H1 (cell line): ENCODE results near the gene PPP2R3A. TPM values are rescaled to one million over a fixed set of nuclear protein-coding genes. Genes with fewer than 3 reads are reported as not detected.
"Not testable (repeated sequence)": the region's sequence is repeated elsewhere in the genome, so short reads cannot be mapped to it uniquely, and the experiment has no call there.

ENCODE experiments used
- CTCF ChIA-PET: fragments of 300-600 bp; sonication (Branson Sonifier 250); formaldehyde crosslinking; loops from one replicate; lab custom pipeline; 2021; ENCODE audit not compliant: partially characterized antibody; lab: Charles Lee
- POLR2A ChIA-PET: fragments of 300-600 bp; sonication (Branson Sonifier 250); formaldehyde crosslinking; loops from one replicate; lab custom pipeline; 2021; ENCODE audit warnings: inconsistent platforms; ENCODE audit not compliant: partially characterized antibody; lab: Charles Lee
- DNase-seq, 2 experiments: peaks; one replicate each; pipeline versions ENCODE4 v3.0.0 to v3.0.0-alpha.2; 2010 to 2022; ENCODE audit warnings: low spot score in 2 of 2, low read depth in 1 of 2, mixed read lengths in 1 of 2
- FAIRE-seq: peaks from 2 replicates; lab custom pipeline; 2011; peaks lifted over from hg19 to GRCh38; lab: Jason Lieb, UNC
- H2AFZ ChIP-seq: 2 replicates; pipeline ENCODE4 v1.8.1; 2012; ENCODE audit warnings: low read length, inconsistent platforms
- H2AK5ac ChIP-seq: 2 replicates; pipeline ENCODE4 v1.6.1; 2013; ENCODE audit warnings: low read depth, low read length
- H2BK120ac ChIP-seq: replicated peaks from 2 replicates; pipeline ENCODE3; 2013; ENCODE audit warnings: low read depth, low read length, inconsistent platforms
- H2BK12ac ChIP-seq: 2 replicates; pipeline ENCODE4 v1.6.1; 2013; ENCODE audit warnings: low read depth, low read length
- H2BK15ac ChIP-seq: 2 replicates; pipeline ENCODE4 v1.6.1; 2013; ENCODE audit warnings: low read length
- H2BK20ac ChIP-seq: 2 replicates; pipeline ENCODE4 v1.6.1; 2013; ENCODE audit warnings: low read length
- H2BK5ac ChIP-seq: 2 replicates; pipeline ENCODE4 v1.6.1; 2013; ENCODE audit warnings: low read depth, low read length
- H3K14ac ChIP-seq: 2 replicates; pipeline ENCODE4 v1.6.1; 2013; ENCODE audit warnings: inconsistent platforms; ENCODE audit not compliant: insufficient read length
- H3K18ac ChIP-seq: 2 replicates; pipeline ENCODE4 v1.6.1; 2013; ENCODE audit warnings: low read length; ENCODE audit errors: extremely low read depth
- H3K23ac ChIP-seq: 2 replicates; pipeline ENCODE4 v1.6.1; 2013; ENCODE audit warnings: inconsistent platforms; ENCODE audit not compliant: insufficient read length
- H3K23me2 ChIP-seq: 2 replicates; pipeline ENCODE4 v1.6.1; 2013; ENCODE audit warnings: low read depth, low read length
- H3K27ac ChIP-seq: 2 replicates; pipeline ENCODE4 v1.6.1; 2011; ENCODE audit warnings: low read depth, low read length, inconsistent platforms
- H3K27me3 ChIP-seq, 4 experiments: replicated peaks in 1 of 4; 1 replicate in 1 of 4; 2 replicates in 3 of 4; pipeline versions ENCODE4 v1.6.1 to v1.8.1; 2011 to 2013; ENCODE audit warnings: low read length in 3 of 4, mild to moderate bottlenecking in 3 of 4, inconsistent platforms in 2 of 4, mixed read lengths in 2 of 4, moderate library complexity in 1 of 4; ENCODE audit not compliant: control insufficient read depth in 3 of 4, insufficient read depth in 3 of 4; ENCODE audit errors: extremely low read depth in 1 of 4
- H3K36me3 ChIP-seq, 4 experiments: 2 replicates each; pipeline versions ENCODE4 v1.6.1 to v1.8.1; 2011 to 2013; ENCODE audit warnings: mild to moderate bottlenecking in 4 of 4, low read length in 3 of 4, moderate library complexity in 2 of 4, control low read depth in 1 of 4, inconsistent platforms in 1 of 4; ENCODE audit not compliant: insufficient read depth in 4 of 4, control insufficient read depth in 2 of 4
- H3K4ac ChIP-seq: replicated peaks from 2 replicates; pipeline ENCODE3; 2013; ENCODE audit warnings: low read length, low read depth, mixed read lengths, inconsistent platforms; ENCODE audit not compliant: insufficient read length
- H3K4me1 ChIP-seq, 4 experiments: replicated peaks in 1 of 4; 1 replicate in 1 of 4; 2 replicates in 3 of 4; pipeline versions ENCODE4 v1.6.1 to v1.8.1; 2011 to 2013; ENCODE audit warnings: low read length in 3 of 4, inconsistent platforms in 2 of 4, mixed read lengths in 1 of 4; ENCODE audit not compliant: insufficient read depth in 4 of 4, control insufficient read depth in 3 of 4
- H3K4me2 ChIP-seq, 2 experiments: 2 replicates each; pipeline versions ENCODE4 v1.6.1 to v1.8.1; 2011 to 2013; ENCODE audit warnings: low read depth in 2 of 2, low read length in 2 of 2, control low read depth in 1 of 2, inconsistent platforms in 1 of 2, mild to moderate bottlenecking in 1 of 2; ENCODE audit not compliant: insufficient read depth in 1 of 2
- H3K4me3 ChIP-seq, 4 experiments: fragments of 200-600, 300-600 bp in 1 of 4; sonication (generic), shearing (Covaris generic), sonication (Bioruptor Twin) in 1 of 4; 2 replicates each; pipeline versions ENCODE4 v1.5.1 to v1.8.1; 2011 to 2016; ENCODE audit warnings: low read length in 4 of 4, low read depth in 3 of 4, control low read depth in 2 of 4, inconsistent platforms in 2 of 4, mild to moderate bottlenecking in 2 of 4, mixed read lengths in 1 of 4, moderate library complexity in 1 of 4; ENCODE audit not compliant: insufficient read depth in 2 of 4; ENCODE audit errors: extremely low read depth in 1 of 4
- H3K56ac ChIP-seq: replicated peaks from 2 replicates; pipeline ENCODE3; 2013; ENCODE audit warnings: low read depth, mild to moderate bottlenecking, mixed read lengths, low read length, inconsistent platforms; ENCODE audit not compliant: insufficient read length
- H3K79me1 ChIP-seq: 2 replicates; pipeline ENCODE4 v1.6.1; 2013; ENCODE audit warnings: low read depth, low read length, control low read depth
- H3K79me2 ChIP-seq, 2 experiments: 2 replicates each; pipeline versions ENCODE4 v1.6.1 to v1.8.1; 2012 to 2013; ENCODE audit warnings: low read length in 2 of 2, mild to moderate bottlenecking in 2 of 2, inconsistent platforms in 1 of 2; ENCODE audit not compliant: insufficient read depth in 2 of 2, control insufficient read depth in 1 of 2
- H3K9ac ChIP-seq, 4 experiments: replicated peaks in 1 of 4; 1 replicate in 1 of 4; 2 replicates in 3 of 4; pipeline versions ENCODE4 v1.6.1 to v1.8.1; 2011 to 2013; ENCODE audit warnings: low read depth in 3 of 4, low read length in 3 of 4, control low read depth in 2 of 4, mild to moderate bottlenecking in 2 of 4, moderate library complexity in 2 of 4, inconsistent platforms in 1 of 4; ENCODE audit errors: extremely low read depth in 1 of 4
- H3K9me3 ChIP-seq, 2 experiments: 2 replicates each; pipeline versions ENCODE4 v1.6.1 to v1.8.1; 2012 to 2013; ENCODE audit warnings: mild to moderate bottlenecking in 2 of 2, moderate library complexity in 2 of 2, control low read depth in 1 of 2, inconsistent platforms in 1 of 2, low read depth in 1 of 2, low read length in 1 of 2, mixed read lengths in 1 of 2; ENCODE audit not compliant: insufficient read depth in 2 of 2
- H4K20me1 ChIP-seq, 2 experiments: replicated peaks in 1 of 2; 2 replicates each; pipeline versions ENCODE3 to v1.8.1; 2011 to 2013; ENCODE audit warnings: inconsistent platforms in 2 of 2, low read length in 2 of 2, mild to moderate bottlenecking in 1 of 2; ENCODE audit not compliant: insufficient read depth in 2 of 2, control insufficient read depth in 1 of 2
- H4K5ac ChIP-seq: 2 replicates; pipeline ENCODE4 v1.6.1; 2013; ENCODE audit warnings: low read length, low read depth, mixed read lengths, inconsistent platforms; ENCODE audit not compliant: insufficient read length
- H4K8ac ChIP-seq: 2 replicates; pipeline ENCODE4 v1.8.0; 2013; ENCODE audit warnings: mild to moderate bottlenecking, moderate library complexity, low read length, inconsistent platforms; ENCODE audit not compliant: insufficient read depth; ENCODE audit errors: extremely low read depth
- H4K91ac ChIP-seq: replicated peaks from 2 replicates; pipeline ENCODE3; 2013; ENCODE audit warnings: low read length, mixed read lengths, inconsistent platforms; ENCODE audit not compliant: insufficient read length
- JUN ChIP-seq: IDR thresholded peaks from 2 replicates; pipeline ENCODE4 v1.6.1; 2011; ENCODE audit warnings: low read depth, mild to moderate bottlenecking, improper control_type of control experiment, low read length
- KDM5A ChIP-seq: fragments of 200-600 bp; IDR thresholded peaks from 2 replicates; pipeline ENCODE4 v1.7.1; 2012; ENCODE audit warnings: mild to moderate bottlenecking, low read length, inconsistent platforms, mixed read lengths
- WGBS, 2 experiments: shearing (Covaris generic) in 1 of 2; methylation state at CpG; one replicate each; pipeline versions ENCODE4 v1.1.6 to v1.1.7; 2013 to 2015; ENCODE audit warnings: low lambda C conversion rate in 2 of 2, mixed read lengths in 2 of 2, inconsistent platforms in 1 of 2, low coverage in 1 of 2, missing lambda C conversion rate in 1 of 2; ENCODE audit not compliant: insufficient replicate concordance in 2 of 2, insufficient coverage in 1 of 2, insufficient read length in 1 of 2; ENCODE audit errors: extremely low coverage in 1 of 2, missing lambda C conversion rate in 1 of 2; 5-methylcytosine and 5-hydroxymethylcytosine counted together
- polyA plus RNA-seq, 7 experiments: library from polyadenylated mRNA; depleted of rRNA in 3 of 7; stranded (reverse) in 5 of 7; unstranded in 2 of 7; fragments of >200 nt in 5 of 7; fragments of 200-250 nt in 2 of 7; gene quantifications; 1 replicate in 5 of 7; 2 replicates in 1 of 7; 4 replicates in 1 of 7; pipeline versions ENCODE4 v1.2.1 to v1.2.3, GENCODE V29; 2011 to 2013; ENCODE audit warnings: missing spikeins in 2 of 7, mixed read lengths in 2 of 7
- total RNA-seq: library from RNA; stranded (reverse); fragmentation: NEBNext Ultra II Directional; extraction: Animal tissue kit (Norgen Biotek cat#: 25700); gene quantifications from 2 replicates; pipeline ENCODE4 v1.2.1, GENCODE V29; 2021

Gene PPP2R3A
- total and polyA plus RNA-seq, 2 of the 8 experiments (the other 6 are each of a cell fraction or from before 2014, with no cell fraction given), result 4.1 to 15.2 TPM

- TF ChIP-seq JUN (no peak), KDM5A (no peak)
Observed at GRCh38 chr3:136078421-136079364, 113.2 kb downstream of the PPP2R3A start (continued).

- H4K20me1 ChIP-seq, H2AK5ac ChIP-seq, H3K4me3 ChIP-seq, H3K4me1 ChIP-seq, H3K27ac ChIP-seq, H3K4ac ChIP-seq, H4K91ac ChIP-seq, DNase-seq, H3K18ac ChIP-seq, H2BK5ac ChIP-seq, H3K56ac ChIP-seq, H4K8ac ChIP-seq, H3K14ac ChIP-seq, H3K27me3 ChIP-seq, H3K79me1 ChIP-seq, H4K5ac ChIP-seq, H2BK15ac ChIP-seq, H3K23me2 ChIP-seq, H3K9ac ChIP-seq, POLR2A ChIA-PET, H3K4me2 ChIP-seq, H2BK120ac ChIP-seq, H3K79me2 ChIP-seq, H2BK12ac ChIP-seq, FAIRE-seq, H2BK20ac ChIP-seq, H3K23ac ChIP-seq, H2AFZ ChIP-seq: not testable (repeated sequence)
- CTCF ChIA-PET, result interaction anchor here (0.6 kb wide), 1 partner anchor 268 kb away, joined by 3 read pairs; no protein-coding TSS in a partner anchor
- Histone ChIP-seq H3K9me3 (peaks cover 15 to 18% of the 10 kb centered on the region in 2 experiments), H3K36me3 (peaks cover 0 to 31% (median 14%) of the 10 kb centered on the region in 4 experiments; a peak in 3 of 8 replicates)
- WGBS, 2 experiments, result 98% methylated on average over 4 of the region's 4 CpGs; no CpG with 5 or more reads in 1 of the 2 experiments
Observed at GRCh38 chr3:136083641-136084382, 118.3 kb downstream of the PPP2R3A start.
